Measurements from ENCODE around the gene TNFRSF12A. TPM values are rescaled to one million over a fixed set of nuclear protein-coding genes. Genes with fewer than 3 reads are reported as not detected.

TNFRSF12A gene
- total and polyA plus RNA-seq, 9 of the 15 experiments (the other 6 are each of a cell fraction or from before 2014, with no cell fraction given) = 0.41 to 61.8 (median 26.5) TPM

- TF ChIP-seq MGA (IDR thresholded peaks at IDR 0.05) (peak; percentile 82), ZNF280A (IDR thresholded peaks at IDR 0.05; ENCODE audit: low read depth, partially characterized antibody) (no peak), GTF2F1 (IDR thresholded peaks at IDR 0.05; ENCODE audit: low read depth, low read length) (peak; percentile 51; the same call in 1 of the 2 replicates), ZNF282 (CRISPR knock-in tag; IDR thresholded peaks at IDR 0.05) (no peak), ZNF311 (CRISPR knock-in tag; IDR thresholded peaks at IDR 0.05) (no peak), RERE (CRISPR knock-in tag; IDR thresholded peaks at IDR 0.05; ENCODE audit: borderline replicate concordance) (no peak), NR3C1 (CRISPR knock-in tag; IDR thresholded peaks at IDR 0.05) (no peak), ZNF274 (IDR thresholded peaks at IDR 0.05; ENCODE audit: borderline replicate concordance, low read depth, low read length) (peak; percentile 22; the same call in 1 of the 2 replicates)
These were observed 3.7 kb downstream of the TNFRSF12A start, which contains the start of the genes HCFC1R1 and THOC6 (continued) for GRCh38 chr16:3023669-3024478.

All from K562 (cell line).